NCI-H1417 (cell line): ENCODE measurements around the gene NOL8.
A peak's percentile ranks its signal among the peaks of the same experiment; 100 is the strongest.

Experiments used
- DNase-seq, 3 experiments: peaks; one replicate each; lab custom pipeline; 2025; lab: John Stamatoyannopoulos, UW

The NOL8 gene

GRCh38 chr9:92325269-92325990 lies at the start of gene NOL8, which contains the start of gene CENPP:
Gene NOL8 (minus strand): TSS chr9:92325350. CDS start chr9:92324161, 1,189 bp downstream.
Gene CENPP (plus strand): TSS chr9:92325953.
- peak; percentile 85 to 99 (median 98) for DNase-seq

- DNase-seq: no peak
Observed at GRCh38 chr9:92373167-92373566, 48.0 kb upstream of the NOL8 start.

- no peak for DNase-seq
Observed at GRCh38 chr9:92369075-92369474, 43.9 kb upstream of the NOL8 start.

GRCh38 chr9:92360083-92360482 lies 34.9 kb upstream of the NOL8 start:
- no peak for DNase-seq

GRCh38 chr9:92359394-92359995 lies 34.3 kb upstream of the NOL8 start:
- no peak for DNase-seq

- no peak for DNase-seq
Observed at GRCh38 chr9:92353051-92353450, 27.9 kb upstream of the NOL8 start.

GRCh38 chr9:92350740-92351133 lies 25.6 kb upstream of the NOL8 start:
- DNase-seq: no peak

GRCh38 chr9:92349771-92350739 lies 24.9 kb upstream of the NOL8 start:
- DNase-seq: no peak

GRCh38 chr9:92345582-92345981 lies 20.4 kb upstream of the NOL8 start:
- no peak for DNase-seq

GRCh38 chr9:92342825-92343488 lies 17.8 kb upstream of the NOL8 start:
- peak in 1 of 3 experiments; percentile 43 for DNase-seq

GRCh38 chr9:92341578-92341977 lies 16.4 kb upstream of the NOL8 start:
- DNase-seq: no peak

- DNase-seq: no peak
Observed at GRCh38 chr9:92333282-92333634, 8.1 kb upstream of the NOL8 start.

- no peak for DNase-seq
Observed at GRCh38 chr9:92332577-92333281, 7.6 kb upstream of the NOL8 start.

GRCh38 chr9:92328225-92328624 lies 3.1 kb upstream of the NOL8 start:
- peak in 2 of 3 experiments; percentile 11 to 61 for DNase-seq

GRCh38 chr9:92327283-92327850 lies 2.2 kb upstream of the NOL8 start:
- no peak for DNase-seq

GRCh38 chr9:92325991-92326500 lies 896 bp upstream of the NOL8 start:
- no peak for DNase-seq

- DNase-seq: no peak
Observed at GRCh38 chr9:92324889-92325268, 271 bp downstream of the NOL8 start.

GRCh38 chr9:92324431-92324830 lies 719 bp downstream of the NOL8 start:
- no peak for DNase-seq

GRCh38 chr9:92315456-92315855 lies 9.7 kb downstream of the NOL8 start:
- DNase-seq: no peak

- no peak for DNase-seq
Observed at GRCh38 chr9:92313624-92314012, 11.5 kb downstream of the NOL8 start.
